Liver (tissue), 3 donors: Measurements from ENCODE around the gene SRGN.

Source experiments
- EGR1 ChIP-seq, 2 donors: IDR thresholded peaks; 2 replicates each; pipeline ENCODE4 v1.6.1; 2016 to 2018; ENCODE audit warnings: antibody characterized with exemption in 2 of 2, low read depth in 2 of 2
- FOXA1 ChIP-seq: IDR thresholded peaks from 2 replicates; pipeline ENCODE4 v1.6.1; 2016; ENCODE audit warnings: antibody characterized with exemption
- FOXA2 ChIP-seq: IDR thresholded peaks from 2 replicates; pipeline ENCODE4 v1.6.1; 2016; ENCODE audit warnings: antibody characterized with exemption
- GABPA ChIP-seq, 2 donors: IDR thresholded peaks in 1 of 2; conservative IDR thresholded peaks in 1 of 2; 2 replicates each; pipeline ENCODE4 v1.6.1; 2016; ENCODE audit warnings: antibody characterized with exemption in 2 of 2, mild to moderate bottlenecking in 1 of 2, moderate library complexity in 1 of 2
- HNF4G ChIP-seq: IDR thresholded peaks from 2 replicates; pipeline ENCODE4 v1.6.1; 2016; ENCODE audit warnings: antibody characterized with exemption
- RAD21 ChIP-seq, 2 donors: IDR thresholded peaks; 2 replicates each; pipeline ENCODE4 v1.6.1; 2016; ENCODE audit warnings: antibody characterized with exemption in 2 of 2, mild to moderate bottlenecking in 2 of 2
- SP1 ChIP-seq: IDR thresholded peaks from 2 replicates; pipeline ENCODE4 v1.6.1; 2018; ENCODE audit warnings: antibody characterized with exemption, mild to moderate bottlenecking
- TAF1 ChIP-seq: conservative IDR thresholded peaks from 2 replicates; pipeline ENCODE4 v1.6.1; 2016; ENCODE audit warnings: antibody characterized with exemption, mild to moderate bottlenecking
- YY1 ChIP-seq: IDR thresholded peaks from 2 replicates; pipeline ENCODE4 v1.6.1; 2016; ENCODE audit warnings: antibody characterized with exemption, mild to moderate bottlenecking
- TF ChIP-seq, protein P1 (sequence below): fragments of 150-350 bp; IDR thresholded peaks from 2 replicates; pipeline ENCODE4 v1.5.1; 2017; ENCODE audit warnings: improper control_type of control experiment, low read depth, low read length; ENCODE audit not compliant: missing input control
- TF ChIP-seq, protein P2 (sequence below): IDR thresholded peaks from 2 replicates; pipeline ENCODE4 v1.6.1; 2016; ENCODE audit warnings: antibody characterized with exemption
- TF ChIP-seq, protein P3 (sequence below): IDR thresholded peaks from 2 replicates; pipeline ENCODE4 v1.6.1; 2016; ENCODE audit warnings: antibody characterized with exemption
- TF ChIP-seq, protein P4 (sequence below): IDR thresholded peaks from 2 replicates; pipeline ENCODE4 v1.6.1; 2016; ENCODE audit warnings: antibody characterized with exemption, mild to moderate bottlenecking
- TF ChIP-seq, protein P5 (sequence below): IDR thresholded peaks from 2 replicates; pipeline ENCODE4 v1.6.1; 2016; ENCODE audit warnings: antibody characterized with exemption
- donor health status: healthy.
- donor health status: healthy.

DNA sequence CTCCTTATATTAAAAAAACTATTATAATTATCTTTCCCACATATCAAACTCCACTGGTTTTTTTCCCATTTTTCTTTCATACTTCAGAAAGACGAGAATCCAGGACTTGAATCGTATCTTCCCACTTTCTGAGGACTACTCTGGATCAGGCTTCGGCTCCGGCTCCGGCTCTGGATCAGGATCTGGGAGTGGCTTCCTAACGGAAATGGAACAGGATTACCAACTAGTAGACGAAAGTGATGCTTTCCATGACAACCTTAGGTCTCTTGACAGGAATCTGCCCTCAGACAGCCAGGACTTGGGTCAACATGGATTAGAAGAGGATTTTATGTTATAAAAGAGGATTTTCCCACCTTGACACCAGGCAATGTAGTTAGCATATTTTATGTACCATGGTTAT lies 15.9 kb downstream of the SRGN start:
- TF ChIP-seq, protein P1, sequence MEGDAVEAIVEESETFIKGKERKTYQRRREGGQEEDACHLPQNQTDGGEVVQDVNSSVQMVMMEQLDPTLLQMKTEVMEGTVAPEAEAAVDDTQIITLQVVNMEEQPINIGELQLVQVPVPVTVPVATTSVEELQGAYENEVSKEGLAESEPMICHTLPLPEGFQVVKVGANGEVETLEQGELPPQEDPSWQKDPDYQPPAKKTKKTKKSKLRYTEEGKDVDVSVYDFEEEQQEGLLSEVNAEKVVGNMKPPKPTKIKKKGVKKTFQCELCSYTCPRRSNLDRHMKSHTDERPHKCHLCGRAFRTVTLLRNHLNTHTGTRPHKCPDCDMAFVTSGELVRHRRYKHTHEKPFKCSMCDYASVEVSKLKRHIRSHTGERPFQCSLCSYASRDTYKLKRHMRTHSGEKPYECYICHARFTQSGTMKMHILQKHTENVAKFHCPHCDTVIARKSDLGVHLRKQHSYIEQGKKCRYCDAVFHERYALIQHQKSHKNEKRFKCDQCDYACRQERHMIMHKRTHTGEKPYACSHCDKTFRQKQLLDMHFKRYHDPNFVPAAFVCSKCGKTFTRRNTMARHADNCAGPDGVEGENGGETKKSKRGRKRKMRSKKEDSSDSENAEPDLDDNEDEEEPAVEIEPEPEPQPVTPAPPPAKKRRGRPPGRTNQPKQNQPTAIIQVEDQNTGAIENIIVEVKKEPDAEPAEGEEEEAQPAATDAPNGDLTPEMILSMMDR: no peak
- TF ChIP-seq, protein P2, sequence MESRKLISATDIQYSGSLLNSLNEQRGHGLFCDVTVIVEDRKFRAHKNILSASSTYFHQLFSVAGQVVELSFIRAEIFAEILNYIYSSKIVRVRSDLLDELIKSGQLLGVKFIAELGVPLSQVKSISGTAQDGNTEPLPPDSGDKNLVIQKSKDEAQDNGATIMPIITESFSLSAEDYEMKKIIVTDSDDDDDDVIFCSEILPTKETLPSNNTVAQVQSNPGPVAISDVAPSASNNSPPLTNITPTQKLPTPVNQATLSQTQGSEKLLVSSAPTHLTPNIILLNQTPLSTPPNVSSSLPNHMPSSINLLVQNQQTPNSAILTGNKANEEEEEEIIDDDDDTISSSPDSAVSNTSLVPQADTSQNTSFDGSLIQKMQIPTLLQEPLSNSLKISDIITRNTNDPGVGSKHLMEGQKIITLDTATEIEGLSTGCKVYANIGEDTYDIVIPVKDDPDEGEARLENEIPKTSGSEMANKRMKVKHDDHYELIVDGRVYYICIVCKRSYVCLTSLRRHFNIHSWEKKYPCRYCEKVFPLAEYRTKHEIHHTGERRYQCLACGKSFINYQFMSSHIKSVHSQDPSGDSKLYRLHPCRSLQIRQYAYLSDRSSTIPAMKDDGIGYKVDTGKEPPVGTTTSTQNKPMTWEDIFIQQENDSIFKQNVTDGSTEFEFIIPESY: no peak
- TF ChIP-seq RAD21 (IDR thresholded peaks at IDR 0.05) (no peak), SP1 (no peak), YY1 (no peak), TAF1 (no peak), HNF4G (no peak), FOXA2 (no peak), GABPA (IDR thresholded peaks at IDR 0.05 in 1 of 2, conservative IDR thresholded peaks at IDR 0.05 in 1 of 2) (no peak), FOXA1 (no peak), EGR1 (IDR thresholded peaks at IDR 0.05; ENCODE audit: low read depth in 2 of 2) (no peak)
- TF ChIP-seq, protein P3, sequence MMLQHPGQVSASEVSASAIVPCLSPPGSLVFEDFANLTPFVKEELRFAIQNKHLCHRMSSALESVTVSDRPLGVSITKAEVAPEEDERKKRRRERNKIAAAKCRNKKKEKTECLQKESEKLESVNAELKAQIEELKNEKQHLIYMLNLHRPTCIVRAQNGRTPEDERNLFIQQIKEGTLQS: no peak
- TF ChIP-seq, protein P4, sequence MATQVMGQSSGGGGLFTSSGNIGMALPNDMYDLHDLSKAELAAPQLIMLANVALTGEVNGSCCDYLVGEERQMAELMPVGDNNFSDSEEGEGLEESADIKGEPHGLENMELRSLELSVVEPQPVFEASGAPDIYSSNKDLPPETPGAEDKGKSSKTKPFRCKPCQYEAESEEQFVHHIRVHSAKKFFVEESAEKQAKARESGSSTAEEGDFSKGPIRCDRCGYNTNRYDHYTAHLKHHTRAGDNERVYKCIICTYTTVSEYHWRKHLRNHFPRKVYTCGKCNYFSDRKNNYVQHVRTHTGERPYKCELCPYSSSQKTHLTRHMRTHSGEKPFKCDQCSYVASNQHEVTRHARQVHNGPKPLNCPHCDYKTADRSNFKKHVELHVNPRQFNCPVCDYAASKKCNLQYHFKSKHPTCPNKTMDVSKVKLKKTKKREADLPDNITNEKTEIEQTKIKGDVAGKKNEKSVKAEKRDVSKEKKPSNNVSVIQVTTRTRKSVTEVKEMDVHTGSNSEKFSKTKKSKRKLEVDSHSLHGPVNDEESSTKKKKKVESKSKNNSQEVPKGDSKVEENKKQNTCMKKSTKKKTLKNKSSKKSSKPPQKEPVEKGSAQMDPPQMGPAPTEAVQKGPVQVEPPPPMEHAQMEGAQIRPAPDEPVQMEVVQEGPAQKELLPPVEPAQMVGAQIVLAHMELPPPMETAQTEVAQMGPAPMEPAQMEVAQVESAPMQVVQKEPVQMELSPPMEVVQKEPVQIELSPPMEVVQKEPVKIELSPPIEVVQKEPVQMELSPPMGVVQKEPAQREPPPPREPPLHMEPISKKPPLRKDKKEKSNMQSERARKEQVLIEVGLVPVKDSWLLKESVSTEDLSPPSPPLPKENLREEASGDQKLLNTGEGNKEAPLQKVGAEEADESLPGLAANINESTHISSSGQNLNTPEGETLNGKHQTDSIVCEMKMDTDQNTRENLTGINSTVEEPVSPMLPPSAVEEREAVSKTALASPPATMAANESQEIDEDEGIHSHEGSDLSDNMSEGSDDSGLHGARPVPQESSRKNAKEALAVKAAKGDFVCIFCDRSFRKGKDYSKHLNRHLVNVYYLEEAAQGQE: no peak
- TF ChIP-seq, protein P5, sequence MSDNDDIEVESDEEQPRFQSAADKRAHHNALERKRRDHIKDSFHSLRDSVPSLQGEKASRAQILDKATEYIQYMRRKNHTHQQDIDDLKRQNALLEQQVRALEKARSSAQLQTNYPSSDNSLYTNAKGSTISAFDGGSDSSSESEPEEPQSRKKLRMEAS: no peak
